Omental fat pad (tissue), 4 donors: Measurements from ENCODE around the gene C11orf98. TPM values are rescaled to one million over a fixed set of nuclear protein-coding genes. Genes with fewer than 3 reads are reported as not detected.
"Not testable (repeated sequence)": the region's sequence is repeated elsewhere in the genome, so short reads cannot be mapped to it uniquely, and the experiment has no call there.

ENCODE experiments used
- ATAC-seq: fragments of 150-250 bp; one replicate; pipeline ENCODE4 v1.9.1; 2016; ENCODE audit warnings: mild to moderate bottlenecking, moderate library complexity; ENCODE audit not compliant: low FRiP score
- DNase-seq: peaks from one replicate; pipeline ENCODE4 v3.0.0-alpha.2; 2019; ENCODE audit warnings: low spot score
- small RNA-seq: library from RNA; depleted of rRNA; stranded (forward); fragments of <200 nt; gene quantifications from one replicate; pipeline ENCODE3, GENCODE V24; 2016
- total RNA-seq, 4 donors: library from RNA; depleted of rRNA; stranded (reverse); fragments of >200 nt; gene quantifications; one replicate each; pipeline ENCODE4 v1.1.0, GENCODE V29; 2016
- TF ChIP-seq, protein P1 (sequence below), 3 donors: fragments of 450-650 bp; IDR thresholded peaks; one replicate each; pipeline ENCODE4 v1.5.1; 2016 to 2017; ENCODE audit warnings: antibody characterized with exemption in 3 of 3, mild to moderate bottlenecking in 3 of 3, moderate library complexity in 2 of 3

The C11orf98 gene
- total RNA-seq, 4 donors from 2014 or later, result 18.3 to 42.9 (median 33.3) TPM

DNA sequence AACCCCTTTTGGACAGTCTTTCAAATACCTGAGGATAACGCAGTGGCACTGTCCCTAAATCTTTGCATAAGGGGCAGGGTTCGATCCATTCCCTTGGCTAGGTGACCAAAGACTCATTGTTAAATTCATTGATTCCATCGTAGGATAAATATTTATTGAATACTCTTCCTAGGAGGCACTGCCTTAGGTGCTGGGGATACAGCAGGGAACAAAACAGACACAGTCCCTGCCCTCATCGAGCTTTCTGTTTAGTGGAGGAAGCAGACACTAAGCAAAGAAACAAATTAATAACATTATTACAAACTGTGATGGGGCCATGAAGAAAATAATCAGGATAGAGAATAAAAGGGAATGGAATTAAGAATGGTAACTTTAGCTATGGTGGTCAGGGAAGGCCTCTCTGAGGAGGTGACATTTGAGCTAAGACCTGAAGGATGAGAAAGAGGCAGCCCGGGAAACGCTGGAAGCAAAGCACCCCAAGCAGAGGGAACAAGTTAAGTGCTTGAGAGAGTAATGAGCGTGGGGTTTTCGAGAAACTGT lies 43.9 kb downstream of the C11orf98 start:
- TF ChIP-seq, protein P1, sequence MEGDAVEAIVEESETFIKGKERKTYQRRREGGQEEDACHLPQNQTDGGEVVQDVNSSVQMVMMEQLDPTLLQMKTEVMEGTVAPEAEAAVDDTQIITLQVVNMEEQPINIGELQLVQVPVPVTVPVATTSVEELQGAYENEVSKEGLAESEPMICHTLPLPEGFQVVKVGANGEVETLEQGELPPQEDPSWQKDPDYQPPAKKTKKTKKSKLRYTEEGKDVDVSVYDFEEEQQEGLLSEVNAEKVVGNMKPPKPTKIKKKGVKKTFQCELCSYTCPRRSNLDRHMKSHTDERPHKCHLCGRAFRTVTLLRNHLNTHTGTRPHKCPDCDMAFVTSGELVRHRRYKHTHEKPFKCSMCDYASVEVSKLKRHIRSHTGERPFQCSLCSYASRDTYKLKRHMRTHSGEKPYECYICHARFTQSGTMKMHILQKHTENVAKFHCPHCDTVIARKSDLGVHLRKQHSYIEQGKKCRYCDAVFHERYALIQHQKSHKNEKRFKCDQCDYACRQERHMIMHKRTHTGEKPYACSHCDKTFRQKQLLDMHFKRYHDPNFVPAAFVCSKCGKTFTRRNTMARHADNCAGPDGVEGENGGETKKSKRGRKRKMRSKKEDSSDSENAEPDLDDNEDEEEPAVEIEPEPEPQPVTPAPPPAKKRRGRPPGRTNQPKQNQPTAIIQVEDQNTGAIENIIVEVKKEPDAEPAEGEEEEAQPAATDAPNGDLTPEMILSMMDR (IDR thresholded peaks at IDR 0.05), result no peak
- ATAC-seq (no peak), DNase-seq (no peak)

DNA sequence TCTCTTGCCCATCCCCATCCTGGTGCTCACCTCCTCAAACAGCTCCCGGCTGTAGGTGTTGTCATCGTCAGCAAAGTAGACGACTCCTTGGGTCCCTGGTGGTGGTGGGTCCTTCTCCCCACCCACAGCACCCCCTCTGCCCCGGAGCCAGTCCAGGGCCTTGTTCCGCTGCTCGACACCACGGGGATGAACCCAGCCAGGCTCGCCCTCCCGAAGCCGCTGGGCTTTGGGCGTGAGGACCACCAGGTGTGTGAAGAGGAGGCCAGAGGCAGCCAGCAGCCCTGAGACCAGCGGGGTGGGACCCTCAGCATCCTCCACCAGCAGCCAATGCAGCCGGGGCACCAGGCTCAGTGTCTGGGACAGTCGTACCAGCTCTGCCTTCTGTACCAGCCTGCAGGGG lies 48.1 kb downstream of the C11orf98 start:
- not testable (repeated sequence) for DNase-seq, ATAC-seq

DNA sequence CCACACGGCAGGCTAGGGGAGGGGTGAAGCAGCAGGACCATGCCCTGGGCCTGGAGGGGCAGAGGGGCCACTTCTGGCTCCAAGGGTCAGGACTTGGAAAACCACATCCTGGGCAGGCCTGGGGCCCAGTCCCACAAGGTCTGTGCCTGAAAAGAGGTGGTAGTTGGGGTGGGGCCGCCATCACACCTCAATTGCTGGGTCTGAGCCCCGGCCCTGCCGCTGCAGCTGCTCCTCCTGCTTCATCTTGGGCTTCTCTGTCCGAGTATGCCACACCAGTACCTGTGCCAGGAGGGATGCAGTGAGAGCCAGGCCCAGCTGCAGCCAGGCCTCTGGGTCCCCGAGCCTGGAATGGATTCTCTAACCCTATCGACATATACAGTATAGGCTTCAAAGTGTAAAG lies 49.5 kb downstream of the C11orf98 start:
- TF ChIP-seq, protein P1 (IDR thresholded peaks at IDR 0.05), result no peak
- no peak for ATAC-seq
- no peak for DNase-seq

DNA sequence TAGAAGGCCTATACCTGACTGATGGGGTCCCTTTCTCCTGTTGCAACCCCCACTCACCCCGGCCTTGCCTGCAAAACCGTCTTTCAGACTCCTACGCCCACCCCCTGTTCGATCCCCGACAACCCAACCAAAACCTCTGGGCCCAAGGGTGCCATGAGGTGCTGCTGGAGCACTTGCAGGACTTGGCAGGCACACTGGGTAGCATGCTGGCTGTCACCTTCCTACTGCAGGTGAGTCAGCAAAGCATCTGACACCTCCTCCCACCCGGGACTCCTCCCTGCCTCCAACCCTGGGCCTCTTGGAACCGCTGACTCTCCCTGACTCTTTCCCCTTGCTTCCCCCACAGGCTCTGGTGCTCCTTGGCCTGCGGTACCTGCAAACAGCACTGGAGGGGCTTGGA lies 50.7 kb downstream of the C11orf98 start:
- TF ChIP-seq, protein P1 (IDR thresholded peaks at IDR 0.05), result no peak
- ATAC-seq, result no peak
- no peak for DNase-seq

DNA sequence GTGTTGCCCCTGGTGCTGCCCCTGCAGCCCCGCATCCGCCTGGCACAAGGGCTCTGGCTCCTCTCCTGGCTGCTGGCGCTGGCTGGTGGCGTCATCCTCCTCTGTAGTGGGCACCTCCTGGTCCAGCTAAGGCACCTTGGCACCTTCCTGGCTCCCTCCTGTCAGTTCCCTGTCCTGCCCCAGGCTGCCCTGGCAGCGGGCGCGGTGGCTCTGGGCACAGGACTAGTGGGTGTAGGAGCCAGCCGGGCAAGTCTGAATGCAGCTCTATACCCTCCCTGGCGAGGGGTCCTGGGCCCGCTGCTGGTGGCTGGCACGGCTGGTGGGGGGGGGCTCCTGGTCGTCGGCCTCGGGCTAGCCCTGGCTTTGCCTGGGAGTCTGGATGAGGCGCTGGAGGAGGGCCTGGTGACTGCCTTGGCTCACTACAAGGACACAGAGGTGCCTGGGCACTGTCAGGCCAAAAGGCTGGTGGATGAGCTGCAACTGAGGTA lies 51.7 kb downstream of the C11orf98 start:
- ATAC-seq, result no peak
- TF ChIP-seq, protein P1 (IDR thresholded peaks at IDR 0.05), result no peak
- no peak for DNase-seq

Small RNA genes lying within 50 kb of the gene (small RNA-seq; reads per million reads assigned to genes)
- not detected for gene SNORA57

Other genes with a start within 250 kb of the C11orf98 start
- not detected for gene SCGB1A1, start 246.2 kb downstream of the C11orf98 start, total RNA-seq
- 1,000 to 10,000 TPM in 3 of 4 donors, 100 to 1,000 TPM in 1; 874 to 1,336 (median 1,047) TPM for gene AHNAK, start 118.4 kb downstream of the C11orf98 start, total RNA-seq
- 1,000 to 10,000 TPM; 1,194 to 1,561 (median 1,267) TPM for gene EEF1G, start 91.3 kb downstream of the C11orf98 start, total RNA-seq
- gene TUT1, start 73.7 kb downstream of the C11orf98 start, total RNA-seq, result 10 to 100 TPM in 3 of 4 donors, 1 to 10 TPM in 1; 7.9 to 11.0 (median 10.5) TPM
- gene MTA2, start 63.3 kb downstream of the C11orf98 start, total RNA-seq, result 100 to 1,000 TPM in 2 of 4 donors, 10 to 100 TPM in 2; 77.1 to 172 (median 89.6) TPM
- gene EML3, start 52.4 kb downstream of the C11orf98 start, total RNA-seq, result 10 to 100 TPM; 40.7 to 68.6 (median 52.0) TPM
- gene ROM1, start 52.0 kb downstream of the C11orf98 start, total RNA-seq, result 10 to 100 TPM in 3 of 4 donors, 1 to 10 TPM in 1; 7.9 to 12.7 (median 11.4) TPM
- 10 to 100 TPM; 18.8 to 40.7 (median 23.2) TPM for gene B3GAT3, start 43.2 kb downstream of the C11orf98 start, total RNA-seq
- gene GANAB, start 18.6 kb downstream of the C11orf98 start, total RNA-seq, result 100 to 1,000 TPM; 108 to 166 (median 128) TPM
- gene INTS5, start 11.9 kb downstream of the C11orf98 start, total RNA-seq, result 10 to 100 TPM; 11.9 to 27.7 (median 17.2) TPM
- gene CSKMT, start 102 bp upstream of the C11orf98 start, total RNA-seq, result 10 to 100 TPM in 1 of 4 donors, 1 to 10 TPM in 3; 2.8 to 18.4 (median 7.0) TPM
- 1 to 10 TPM; 7.3 to 9.9 (median 8.2) TPM for gene UQCC3, start 6.5 kb upstream of the C11orf98 start, total RNA-seq
- gene LBHD1, start 7.1 kb upstream of the C11orf98 start, total RNA-seq, result 1 to 10 TPM; 3.0 to 6.8 (median 5.7) TPM
- 100 to 1,000 TPM; 135 to 196 (median 167) TPM for gene UBXN1, start 13.9 kb upstream of the C11orf98 start, total RNA-seq
- gene LRRN4CL, start 24.3 kb upstream of the C11orf98 start, total RNA-seq, result 10 to 100 TPM; 30.9 to 49.3 (median 44.5) TPM
- 10 to 100 TPM; 37.1 to 51.2 (median 48.2) TPM for gene BSCL2, start 42.2 kb upstream of the C11orf98 start, total RNA-seq
- gene GNG3, start 42.5 kb upstream of the C11orf98 start, total RNA-seq, result not detected
- gene HNRNPUL2, start 62.2 kb upstream of the C11orf98 start, total RNA-seq, result 10 to 100 TPM; 10.7 to 42.6 (median 25.2) TPM
- 10 to 100 TPM; 13.8 to 24.4 (median 19.0) TPM for gene TTC9C, start 63.3 kb upstream of the C11orf98 start, total RNA-seq
- gene ZBTB3, start 89.0 kb upstream of the C11orf98 start, total RNA-seq, result 1 to 10 TPM; 5.3 to 7.3 (median 5.8) TPM
- gene POLR2G, start 96.4 kb upstream of the C11orf98 start, total RNA-seq, result 10 to 100 TPM; 37.9 to 57.9 (median 50.5) TPM
- gene TAF6L, start 106.2 kb upstream of the C11orf98 start, total RNA-seq, result 10 to 100 TPM; 11.7 to 20.3 (median 14.9) TPM
- gene TMEM179B, start 122.2 kb upstream of the C11orf98 start, total RNA-seq, result 10 to 100 TPM; 36.4 to 69.7 (median 57.1) TPM
- 10 to 100 TPM; 20.8 to 45.1 (median 30.3) TPM for gene TMEM223, start 126.8 kb upstream of the C11orf98 start, total RNA-seq
- 100 to 1,000 TPM in 1 of 4 donors, 10 to 100 TPM in 3; 51.9 to 101 (median 78.3) TPM for gene NXF1, start 140.2 kb upstream of the C11orf98 start, total RNA-seq
- 10 to 100 TPM; 32.2 to 43.1 (median 37.4) TPM for gene STX5, start 166.8 kb upstream of the C11orf98 start, total RNA-seq
- not detected for gene TEX54, start 167.6 kb upstream of the C11orf98 start, total RNA-seq
- 100 to 1,000 TPM in 1 of 4 donors, 10 to 100 TPM in 3; 32.3 to 138 (median 40.8) TPM for gene WDR74, start 174.4 kb upstream of the C11orf98 start, total RNA-seq
- 100 to 1,000 TPM; 110 to 239 (median 191) TPM for gene SLC3A2, start 215.7 kb upstream of the C11orf98 start, total RNA-seq